GM12878 (cell line): ENCODE measurements around the gene NUMBL. TPM values are rescaled to one million over a fixed set of nuclear protein-coding genes. Genes with fewer than 3 reads are reported as not detected.

ENCODE experiments used
- ATAC-seq: fragments of 200-7000 bp; cut with Tn5 transposase; 3 replicates; pipeline ENCODE4 v1.9.1; 2020; ENCODE audit warnings: mild to moderate bottlenecking, moderate library complexity
- BruUV-seq: library from RNA; stranded (reverse); fragments of 400-500 nt; replicated peaks from 2 replicates; lab custom pipeline; 2021; lab: Mats Ljungman, UMichigan
- CTCF ChIA-PET: fragments of 300-600 bp; sonication (Branson Sonifier 250); formaldehyde crosslinking; extraction: SDS; loops from one replicate; lab custom pipeline; 2021; ENCODE audit warnings: inconsistent platforms; lab: Yijun Ruan, JAX
- POLR2A ChIA-PET: fragments of 350-600 bp; formaldehyde crosslinking; extraction: SDS; loops from one replicate; lab custom pipeline; 2021; ENCODE audit warnings: inconsistent platforms; lab: Charles Lee
- RAD21 ChIA-PET: fragments of 300-600 bp; sonication (Branson Sonifier 250); formaldehyde crosslinking; loops from one replicate; lab custom pipeline; 2023; ENCODE audit warnings: antibody characterized with exemption; ENCODE audit not compliant: unreplicated experiment; lab: Charles Lee
- SMC1A ChIA-PET: fragments of 300-600 bp; sonication (Branson Sonifier 250); formaldehyde crosslinking; loops from one replicate; lab custom pipeline; 2023; ENCODE audit not compliant: unreplicated experiment, uncharacterized antibody; lab: Charles Lee
- DNase-seq: peaks from one replicate; pipeline ENCODE4 v3.0.0-alpha.2; 2011; ENCODE audit warnings: low read depth, low spot score
- FAIRE-seq: peaks from 3 replicates; lab custom pipeline; 2011; peaks lifted over from hg19 to GRCh38; lab: Jason Lieb, UNC
- H2AFZ ChIP-seq: 2 replicates; pipeline ENCODE4 v1.6.0; 2011; ENCODE audit warnings: low read depth, low read length, control low read depth; ENCODE audit not compliant: control insufficient read depth
- H3K27ac ChIP-seq: 2 replicates; pipeline ENCODE4 v1.5.1; 2011; ENCODE audit warnings: control low read depth; ENCODE audit not compliant: control insufficient read depth, insufficient read depth
- H3K27me3 ChIP-seq, 2 experiments: replicated peaks in 1 of 2; 2 replicates each; pipeline versions ENCODE4 v1.6.0 to v1.6.1; 2011; ENCODE audit warnings: low read length in 1 of 2; ENCODE audit not compliant: control insufficient read depth in 2 of 2, insufficient read depth in 2 of 2
- H3K36me3 ChIP-seq, 2 experiments: 2 replicates each; pipeline ENCODE4 v1.5.1; 2011; ENCODE audit warnings: low read length in 1 of 2; ENCODE audit not compliant: control insufficient read depth in 2 of 2, insufficient read depth in 2 of 2
- H3K4me1 ChIP-seq: 2 replicates; pipeline ENCODE4 v1.6.1; 2011; ENCODE audit warnings: mild to moderate bottlenecking, low read length, moderate library complexity, mixed read lengths; ENCODE audit not compliant: control insufficient read depth, insufficient read depth
- H3K4me2 ChIP-seq: 2 replicates; pipeline ENCODE4 v1.6.0; 2011; ENCODE audit warnings: control low read depth; ENCODE audit not compliant: control insufficient read depth, insufficient read depth
- H3K4me3 ChIP-seq: fragments of 200-600 bp; sonication (generic); 2 replicates; pipeline ENCODE4 v1.5.1; 2016
- H3K79me2 ChIP-seq: 2 replicates; pipeline ENCODE4 v1.6.0; 2011; ENCODE audit warnings: low read length; ENCODE audit not compliant: control insufficient read depth, insufficient read depth
- H3K9ac ChIP-seq: 2 replicates; pipeline ENCODE4 v1.8.0; 2011; ENCODE audit warnings: low read length, control low read depth, mixed read lengths; ENCODE audit not compliant: control insufficient read depth, insufficient read depth
- H3K9me3 ChIP-seq: replicated peaks from 3 replicates; pipeline ENCODE4 v1.5.1; 2011; ENCODE audit warnings: mild to moderate bottlenecking, low read length; ENCODE audit not compliant: control insufficient read depth, insufficient read depth
- H4K20me1 ChIP-seq: 2 replicates; pipeline ENCODE4 v1.6.0; 2011; ENCODE audit not compliant: control insufficient read depth, insufficient read depth
- BCL3 ChIP-seq: IDR thresholded peaks from 2 replicates; pipeline ENCODE4 v1.6.1; 2011; ENCODE audit warnings: borderline replicate concordance, low read depth, mild to moderate bottlenecking, moderate library complexity, low read length; ENCODE audit not compliant: insufficient read depth, poor library complexity, severe bottlenecking
- CBX5 ChIP-seq: sonication (generic); IDR thresholded peaks from 2 replicates; pipeline ENCODE4 v1.6.1; 2016; ENCODE audit warnings: low read depth, moderate library complexity, mild to moderate bottlenecking, inconsistent platforms
- CHD4 ChIP-seq: fragments of 200-600 bp; sonication (generic); IDR thresholded peaks from 2 replicates; pipeline ENCODE4 v1.6.1; 2016; ENCODE audit warnings: mild to moderate bottlenecking
- CUX1 ChIP-seq: IDR thresholded peaks from 2 replicates; pipeline ENCODE4 v1.6.1; 2012; ENCODE audit warnings: improper control_type of control experiment, low read depth, low read length; ENCODE audit not compliant: insufficient replicate concordance
- DPF2 ChIP-seq: fragments of 450-650 bp; IDR thresholded peaks from 2 replicates; pipeline ENCODE4 v1.6.1; 2017; ENCODE audit warnings: mild to moderate bottlenecking
- WGBS: methylation state at CpG from one replicate; pipeline ENCODE4 v1.1.6; 2016; ENCODE audit warnings: low lambda C conversion rate; ENCODE audit not compliant: insufficient replicate concordance, insufficient coverage; ENCODE audit errors: missing lambda C conversion rate; 5-methylcytosine and 5-hydroxymethylcytosine counted together
- in situ Hi-C: fragments of 300-500 bp; cut with MboI; formaldehyde crosslinking; loops from 9 replicates; pipeline ENCODE4 v1.14.3; 2018; ENCODE audit warnings: mixed read lengths
- intact Hi-C: fragments of 100-400 bp; cut with micrococcal nuclease; formaldehyde crosslinking; loops from one replicate; pipeline ENCODE4 v1.14.2; 2022; ENCODE audit not compliant: unreplicated experiment
- polyA plus RNA-seq, 11 experiments: library from polyadenylated mRNA; depleted of rRNA in 4 of 11; unstranded in 6 of 11; stranded (reverse) in 5 of 11; fragments of >200 nt; fragmentation: Nextera tagmentation in 4 of 11; fragmentation: Illumina TruSeq in 1 of 11; extraction: Ambion mirVana in 4 of 11; extraction: Trizol in 1 of 11; gene quantifications; 1 replicate in 1 of 11; 2 replicates in 10 of 11; pipeline versions ENCODE4 v1.2.1 to v1.2.3, GENCODE V29; 2011 to 2016; ENCODE audit warnings: inconsistent platforms in 2 of 11, missing spikeins in 2 of 11, low read depth in 1 of 11
- total RNA-seq, 4 experiments: library from RNA; depleted of rRNA in 3 of 4; stranded (reverse); fragments of >200 nt in 3 of 4; fragmentation: Illumina TruSeq in 1 of 4; extraction: Trizol in 1 of 4; gene quantifications; 2 replicates each; pipeline versions ENCODE4 v1.2.1 to v1.2.3, GENCODE V29; 2013 to 2021

Gene NUMBL
- total and polyA plus RNA-seq, 10 of the 15 experiments (the other 5 are each of a cell fraction or from before 2014, with no cell fraction given) = 0.16 to 9.4 (median 1.9) TPM

- ChIA-PET RAD21 (interaction anchor here (0.5 to 2.1 kb wide), 2 partner anchors 90 to 527 kb away, joined by 3 to 12 read pairs; partner anchors contain the start of gene RAB4B), SMC1A (interaction anchor here (1.2 kb wide), 1 partner anchor 117 kb away, joined by 3 read pairs; no protein-coding TSS in a partner anchor), POLR2A (no interaction called here), CTCF (interaction anchor here (1.3 kb wide), 1 partner anchor 118 kb away, joined by 4 read pairs; no protein-coding TSS in a partner anchor)
- intact Hi-C loops (no loop called here), in situ Hi-C loops (no loop called here)
- TF ChIP-seq CUX1 = no peak
- no peak for TF ChIP-seq DPF2
- TF ChIP-seq CBX5 = no peak
- peak; percentile 8 for TF ChIP-seq BCL3
- TF ChIP-seq CHD4 = no peak
- H3K79me2 ChIP-seq = no peaks in the 10 kb centered on the region
- no peak for ATAC-seq
- no peak for FAIRE-seq
- no peak overlapping the region for H3K4me3 ChIP-seq
- peaks cover 26% of the 10 kb centered on the region for H3K4me1 ChIP-seq
- H3K27ac ChIP-seq = no peak overlapping the region
- BruUV-seq = TSS peak; percentile 49
- H3K4me2 ChIP-seq = no peak overlapping the region
- H3K9ac ChIP-seq = no peak overlapping the region
- H2AFZ ChIP-seq = no peak overlapping the region
- H3K9me3 ChIP-seq = no peaks in the 10 kb centered on the region
- no peaks in the 10 kb centered on the region; a peak in 1 of 4 replicates for H3K36me3 ChIP-seq
- WGBS = 58% methylated on average over 1 of the region's 1 CpG
- H3K27me3 ChIP-seq = no peaks in the 10 kb centered on the region
- H4K20me1 ChIP-seq = no peaks in the 10 kb centered on the region
- no peak for DNase-seq
Observed at GRCh38 chr19:40688309-40688708, 2.1 kb downstream of the NUMBL start.
